Measurements from ENCODE around the gene TAF5L. TPM values are rescaled to one million over a fixed set of nuclear protein-coding genes. Genes with fewer than 3 reads are reported as not detected.

The TAF5L gene
- total and polyA plus RNA-seq, 2 of the 13 experiments (the other 11 are each of a cell fraction or from before 2014, with no cell fraction given), result 10.8 to 18.2 TPM

DNA sequence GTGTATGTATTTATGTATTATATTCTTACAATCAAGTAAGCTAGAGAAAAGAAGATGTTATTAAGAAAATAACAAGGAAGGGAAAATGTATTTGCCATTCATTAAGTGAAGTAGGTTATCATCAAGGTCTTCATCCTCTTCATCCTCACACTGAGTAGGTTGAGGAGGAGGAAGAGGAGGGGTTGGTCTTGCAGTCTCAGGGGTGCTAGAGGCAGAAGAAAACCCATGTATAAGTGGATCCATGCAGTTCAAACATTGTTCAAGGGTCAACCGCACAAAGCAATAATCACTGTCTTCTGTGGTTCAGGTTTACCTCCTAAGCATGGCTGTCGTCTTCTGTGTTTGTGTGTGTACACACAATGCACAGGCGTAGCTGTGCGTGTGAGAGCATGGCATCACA lies 17.0 kb upstream of the TAF5L start:
- Histone ChIP-seq H3K79me2 (ENCODE audit: insufficient read depth, low read length) (peaks cover 4% of the 10 kb centered on the region), H3K36me3 (replicated peaks in 1 of 2; ENCODE audit: control insufficient read depth in 1 of 2, insufficient read depth in 2 of 2, low read length in 2 of 2) (peaks cover 24 to 65% of the 10 kb centered on the region in 2 experiments), H3K9ac (ENCODE audit: insufficient read depth, low read depth, low read length) (no peak overlapping the region), H3K4me3 (replicated peaks in 1 of 3; ENCODE audit: insufficient read depth in 1 of 3, low read depth in 2 of 3, low read length in 3 of 3) (no peak overlapping the region), H3K4me1 (ENCODE audit: insufficient read depth, low read length) (no peaks in the 10 kb centered on the region), H3K9me3 (ENCODE audit: low read length) (no peaks in the 10 kb centered on the region), H3K27ac (ENCODE audit: extremely low read length, insufficient read depth, low read length) (no peak overlapping the region), H2AFZ (ENCODE audit: low read length) (no peak overlapping the region), H4K20me1 (ENCODE audit: insufficient read depth, low read length) (no peaks in the 10 kb centered on the region), H3K27me3 (ENCODE audit: control insufficient read depth in 1 of 2, insufficient read depth in 2 of 2, low read length in 2 of 2) (no peaks in the 10 kb centered on the region), H3K4me2 (ENCODE audit: low read depth, low read length) (no peak overlapping the region)
- in situ Hi-C loops (cut with HindIII; ENCODE audit: extremely low pct_ligation_motif_present, low pct_unique_long_range_greater_than_20kb), result no loop called here
- intact Hi-C loops (cut with micrococcal nuclease; ENCODE audit: unreplicated experiment), result no loop called here
- no peak for TF ChIP-seq ZNF382 (CRISPR knock-in tag; IDR thresholded peaks at IDR 0.05; ENCODE audit: borderline replicate concordance)
- no peak for TF ChIP-seq CENPX (CRISPR knock-in tag; IDR thresholded peaks at IDR 0.05)
- no peak for TF ChIP-seq TBX3 (IDR thresholded peaks at IDR 0.05; ENCODE audit: borderline replicate concordance)
- no peak for TF ChIP-seq CEBPG (CRISPR knock-in tag; IDR thresholded peaks at IDR 0.05)
- TF ChIP-seq PCBP2 (optimal IDR thresholded peaks at IDR 0.05; ENCODE audit: low read depth, low read length, poor library complexity, severe bottlenecking), result no peak
- TF ChIP-seq, protein P1, sequence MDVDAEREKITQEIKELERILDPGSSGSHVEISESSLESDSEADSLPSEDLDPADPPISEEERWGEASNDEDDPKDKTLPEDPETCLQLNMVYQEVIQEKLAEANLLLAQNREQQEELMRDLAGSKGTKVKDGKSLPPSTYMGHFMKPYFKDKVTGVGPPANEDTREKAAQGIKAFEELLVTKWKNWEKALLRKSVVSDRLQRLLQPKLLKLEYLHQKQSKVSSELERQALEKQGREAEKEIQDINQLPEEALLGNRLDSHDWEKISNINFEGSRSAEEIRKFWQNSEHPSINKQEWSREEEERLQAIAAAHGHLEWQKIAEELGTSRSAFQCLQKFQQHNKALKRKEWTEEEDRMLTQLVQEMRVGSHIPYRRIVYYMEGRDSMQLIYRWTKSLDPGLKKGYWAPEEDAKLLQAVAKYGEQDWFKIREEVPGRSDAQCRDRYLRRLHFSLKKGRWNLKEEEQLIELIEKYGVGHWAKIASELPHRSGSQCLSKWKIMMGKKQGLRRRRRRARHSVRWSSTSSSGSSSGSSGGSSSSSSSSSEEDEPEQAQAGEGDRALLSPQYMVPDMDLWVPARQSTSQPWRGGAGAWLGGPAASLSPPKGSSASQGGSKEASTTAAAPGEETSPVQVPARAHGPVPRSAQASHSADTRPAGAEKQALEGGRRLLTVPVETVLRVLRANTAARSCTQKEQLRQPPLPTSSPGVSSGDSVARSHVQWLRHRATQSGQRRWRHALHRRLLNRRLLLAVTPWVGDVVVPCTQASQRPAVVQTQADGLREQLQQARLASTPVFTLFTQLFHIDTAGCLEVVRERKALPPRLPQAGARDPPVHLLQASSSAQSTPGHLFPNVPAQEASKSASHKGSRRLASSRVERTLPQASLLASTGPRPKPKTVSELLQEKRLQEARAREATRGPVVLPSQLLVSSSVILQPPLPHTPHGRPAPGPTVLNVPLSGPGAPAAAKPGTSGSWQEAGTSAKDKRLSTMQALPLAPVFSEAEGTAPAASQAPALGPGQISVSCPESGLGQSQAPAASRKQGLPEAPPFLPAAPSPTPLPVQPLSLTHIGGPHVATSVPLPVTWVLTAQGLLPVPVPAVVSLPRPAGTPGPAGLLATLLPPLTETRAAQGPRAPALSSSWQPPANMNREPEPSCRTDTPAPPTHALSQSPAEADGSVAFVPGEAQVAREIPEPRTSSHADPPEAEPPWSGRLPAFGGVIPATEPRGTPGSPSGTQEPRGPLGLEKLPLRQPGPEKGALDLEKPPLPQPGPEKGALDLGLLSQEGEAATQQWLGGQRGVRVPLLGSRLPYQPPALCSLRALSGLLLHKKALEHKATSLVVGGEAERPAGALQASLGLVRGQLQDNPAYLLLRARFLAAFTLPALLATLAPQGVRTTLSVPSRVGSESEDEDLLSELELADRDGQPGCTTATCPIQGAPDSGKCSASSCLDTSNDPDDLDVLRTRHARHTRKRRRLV (CRISPR knock-in tag; IDR thresholded peaks at IDR 0.05), result no peak
- TF ChIP-seq NR1H2 (CRISPR knock-in tag; IDR thresholded peaks at IDR 0.05; ENCODE audit: borderline replicate concordance, low read depth), result no peak
- no peak for TF ChIP-seq ZNF317 (CRISPR knock-in tag; IDR thresholded peaks at IDR 0.05)
- TF ChIP-seq, protein P2, sequence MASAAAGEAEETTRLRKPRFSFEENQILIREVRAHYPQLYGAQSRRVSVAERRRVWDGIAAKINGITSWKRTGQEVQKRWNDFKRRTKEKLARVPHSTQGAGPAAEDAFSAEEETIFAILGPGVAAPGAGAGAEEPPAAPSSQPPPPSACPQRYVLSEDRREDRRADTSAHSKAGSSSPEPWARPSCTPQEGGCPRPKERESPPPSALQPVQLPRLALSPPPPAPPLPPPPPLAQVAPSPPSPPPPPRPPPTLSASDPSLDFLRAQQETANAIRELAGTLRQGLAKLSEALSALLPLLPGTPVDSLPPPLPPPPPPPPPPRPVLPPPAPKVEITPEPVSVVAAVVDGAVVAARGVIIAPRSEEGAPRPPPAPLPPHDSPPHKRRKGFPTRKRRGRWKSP (CRISPR knock-in tag; IDR thresholded peaks at IDR 0.05), result no peak
- no peak for TF ChIP-seq CAMTA2 (CRISPR knock-in tag; IDR thresholded peaks at IDR 0.05; ENCODE audit: borderline replicate concordance)
- ChIA-PET CTCF (ENCODE audit: low intra/inter-chr PET ratio, low total read pairs) (no interaction called here), POLR2A (no interaction called here)
- 100% methylated on average over 2 of the region's 4 CpGs for WGBS (ENCODE audit: low lambda C conversion rate)
- ATAC-seq, result no peak
- no peak for DNase-seq (ENCODE audit: low spot score)
- no TSS peak for BruUV-seq (replicated peaks)
- no peak for FAIRE-seq
